Activated gamma-delta T cell treated with anti-CD3 and anti-CD28 coated beads, Interleukin-2, amount 50 U/mL, for 16 hours (primary cell): ENCODE data around the gene MRPS31.
A peak's percentile ranks its signal among the peaks of the same experiment; 100 is the strongest.
"Not testable (repeated sequence)": the region's sequence is repeated elsewhere in the genome, so short reads cannot be mapped to it uniquely, and the experiment has no call there.

Source experiments
- DNase-seq: peaks from one replicate; pipeline ENCODE4 v3.0.0-alpha.2; 2020; ENCODE audit warnings: low read depth

The MRPS31 gene

GRCh38 chr13:40789275-40790153 is 18.5 kb upstream of the MRPS31 start, which contains the start of gene SLC25A15:
TSS of gene SLC25A15 (plus strand) at chr13:40789611. CDS start at chr13:40793227, 3,616 bp downstream.
- DNase-seq, result peak; percentile 56

- not testable (repeated sequence) for DNase-seq
Observed at GRCh38 chr13:40788540-40789274, 17.7 kb upstream of the MRPS31 start.

GRCh38 chr13:40787062-40787461 is 16.1 kb upstream of the MRPS31 start:
- DNase-seq, result no peak

GRCh38 chr13:40786568-40786996 is 15.6 kb upstream of the MRPS31 start:
- DNase-seq, result no peak

- DNase-seq, result no peak
Observed at GRCh38 chr13:40784540-40784939, 13.6 kb upstream of the MRPS31 start.

GRCh38 chr13:40782971-40783370 is 12.0 kb upstream of the MRPS31 start:
- not testable (repeated sequence) for DNase-seq

- no peak for DNase-seq
Observed at GRCh38 chr13:40781717-40782116, 10.7 kb upstream of the MRPS31 start.

GRCh38 chr13:40780822-40781401 is 9.9 kb upstream of the MRPS31 start:
- no peak for DNase-seq

- no peak for DNase-seq
Observed at GRCh38 chr13:40779796-40780285, 8.9 kb upstream of the MRPS31 start.

- no peak for DNase-seq
Observed at GRCh38 chr13:40779049-40779448, 8.1 kb upstream of the MRPS31 start.

GRCh38 chr13:40777809-40778175 is 6.8 kb upstream of the MRPS31 start:
- DNase-seq, result no peak

GRCh38 chr13:40777166-40777808 is 6.3 kb upstream of the MRPS31 start:
- no peak for DNase-seq

- DNase-seq, result peak; percentile 53
Observed at GRCh38 chr13:40776681-40777165, 5.7 kb upstream of the MRPS31 start.

GRCh38 chr13:40776232-40776631 is 5.2 kb upstream of the MRPS31 start:
- DNase-seq, result no peak

GRCh38 chr13:40774672-40775071 is 3.7 kb upstream of the MRPS31 start:
- no peak for DNase-seq

GRCh38 chr13:40772765-40773473 is 1.9 kb upstream of the MRPS31 start:
- no peak for DNase-seq

- no peak for DNase-seq
Observed at GRCh38 chr13:40770609-40770933, 419 bp downstream of the MRPS31 start.

GRCh38 chr13:40769970-40770369 is 1.0 kb downstream of the MRPS31 start:
- no peak for DNase-seq

GRCh38 chr13:40765602-40766001 is 5.4 kb downstream of the MRPS31 start:
- no peak for DNase-seq

- DNase-seq, result no peak
Observed at GRCh38 chr13:40764587-40765403, 6.2 kb downstream of the MRPS31 start.

GRCh38 chr13:40762849-40763248 is 8.1 kb downstream of the MRPS31 start:
- DNase-seq, result no peak
